Hepatocyte (in vitro differentiated cells): ENCODE results near the gene AURKA. TPM values are rescaled to one million over a fixed set of nuclear protein-coding genes. Genes with fewer than 3 reads are reported as not detected.

Experiments used
- DNase-seq: peaks from one replicate; pipeline ENCODE4 v3.0.0-alpha.2; 2016; ENCODE audit warnings: low spot score
- H2AFZ ChIP-seq: fragments of 200-600 bp; sonication (generic); 2 replicates; pipeline ENCODE4 v1.6.0; 2016; ENCODE audit warnings: antibody characterized with exemption, mild to moderate bottlenecking
- H3K27ac ChIP-seq: fragments of 200-600 bp; sonication (generic); 2 replicates; pipeline ENCODE4 v1.5.1; 2016; ENCODE audit warnings: mild to moderate bottlenecking
- H3K27me3 ChIP-seq: fragments of 200-600 bp; sonication (generic); 2 replicates; pipeline ENCODE4 v1.6.1; 2016
- H3K36me3 ChIP-seq: fragments of 200-600 bp; sonication (generic); replicated peaks from 2 replicates; pipeline ENCODE4 v1.5.1; 2016; ENCODE audit warnings: low read depth; ENCODE audit not compliant: insufficient read depth
- H3K4me1 ChIP-seq: fragments of 200-600 bp; sonication (generic); 2 replicates; pipeline ENCODE4 v1.5.1; 2016; ENCODE audit warnings: mild to moderate bottlenecking, moderate library complexity; ENCODE audit not compliant: insufficient read depth
- H3K4me2 ChIP-seq: fragments of 200-600 bp; sonication (generic); 2 replicates; pipeline ENCODE4 v1.6.0; 2016
- H3K4me3 ChIP-seq: fragments of 200-600 bp; sonication (generic); 2 replicates; pipeline ENCODE4 v1.5.1; 2016; ENCODE audit warnings: mild to moderate bottlenecking
- H3K79me2 ChIP-seq: fragments of 200-600 bp; sonication (generic); 2 replicates; pipeline ENCODE4 v1.6.0; 2017; ENCODE audit warnings: mild to moderate bottlenecking
- H3K9me2 ChIP-seq: fragments of 200-600 bp; sonication (generic); replicated peaks from 2 replicates; pipeline ENCODE4 v1.6.0; 2017; ENCODE audit warnings: mild to moderate bottlenecking; ENCODE audit not compliant: insufficient read depth
- H3K9me3 ChIP-seq: fragments of 200-600 bp; sonication (generic); 2 replicates; pipeline ENCODE4 v1.5.1; 2016; ENCODE audit warnings: low read depth, mild to moderate bottlenecking
- H4K20me1 ChIP-seq: fragments of 200-600 bp; sonication (generic); 2 replicates; pipeline ENCODE4 v1.6.0; 2016; ENCODE audit warnings: mild to moderate bottlenecking; ENCODE audit not compliant: insufficient read depth, poor library complexity, severe bottlenecking
- EZH2 ChIP-seq: fragments of 200-600 bp; sonication (generic); IDR thresholded peaks from 2 replicates; pipeline ENCODE4 v1.6.1; 2016; ENCODE audit warnings: antibody characterized with exemption, mild to moderate bottlenecking, borderline replicate concordance
- EZH2phosphoT487 ChIP-seq: fragments of 200-600 bp; sonication (generic); IDR thresholded peaks from one replicate; pipeline ENCODE4 v1.6.1; 2018; ENCODE audit warnings: antibody characterized with exemption, mild to moderate bottlenecking, low read depth, moderate library complexity; ENCODE audit not compliant: unreplicated experiment, severe bottlenecking
- WGBS: methylation state at CpG from one replicate; pipeline ENCODE4 v1.1.6; 2016; ENCODE audit warnings: low lambda C conversion rate; ENCODE audit errors: missing lambda C conversion rate; 5-methylcytosine and 5-hydroxymethylcytosine counted together
- polyA plus RNA-seq: library from polyadenylated mRNA; unstranded; fragments of >200 nt; fragmentation: Nextera tagmentation; extraction: Ambion mirVana; gene quantifications from 2 replicates; pipeline ENCODE4 v1.2.1, GENCODE V29; 2016
- total RNA-seq: library from RNA; depleted of rRNA; stranded (reverse); fragments of >200 nt; gene quantifications from 2 replicates; pipeline ENCODE4 v1.2.3, GENCODE V29; 2014
- TF ChIP-seq, protein P1 (sequence below): fragments of 200-600 bp; sonication (generic); IDR thresholded peaks from 2 replicates; pipeline ENCODE4 v1.5.1; 2016; ENCODE audit warnings: antibody characterized with exemption, mild to moderate bottlenecking; ENCODE audit not compliant: poor library complexity

Gene AURKA
- total and polyA plus RNA-seq, 2 experiments from 2014 or later, result 13.4 to 16.9 TPM

- H3K36me3 ChIP-seq, result no peaks in the 10 kb centered on the region
- H3K4me2 ChIP-seq, result no peak overlapping the region
- H3K4me1 ChIP-seq, result no peaks in the 10 kb centered on the region
- TF ChIP-seq, protein P1, sequence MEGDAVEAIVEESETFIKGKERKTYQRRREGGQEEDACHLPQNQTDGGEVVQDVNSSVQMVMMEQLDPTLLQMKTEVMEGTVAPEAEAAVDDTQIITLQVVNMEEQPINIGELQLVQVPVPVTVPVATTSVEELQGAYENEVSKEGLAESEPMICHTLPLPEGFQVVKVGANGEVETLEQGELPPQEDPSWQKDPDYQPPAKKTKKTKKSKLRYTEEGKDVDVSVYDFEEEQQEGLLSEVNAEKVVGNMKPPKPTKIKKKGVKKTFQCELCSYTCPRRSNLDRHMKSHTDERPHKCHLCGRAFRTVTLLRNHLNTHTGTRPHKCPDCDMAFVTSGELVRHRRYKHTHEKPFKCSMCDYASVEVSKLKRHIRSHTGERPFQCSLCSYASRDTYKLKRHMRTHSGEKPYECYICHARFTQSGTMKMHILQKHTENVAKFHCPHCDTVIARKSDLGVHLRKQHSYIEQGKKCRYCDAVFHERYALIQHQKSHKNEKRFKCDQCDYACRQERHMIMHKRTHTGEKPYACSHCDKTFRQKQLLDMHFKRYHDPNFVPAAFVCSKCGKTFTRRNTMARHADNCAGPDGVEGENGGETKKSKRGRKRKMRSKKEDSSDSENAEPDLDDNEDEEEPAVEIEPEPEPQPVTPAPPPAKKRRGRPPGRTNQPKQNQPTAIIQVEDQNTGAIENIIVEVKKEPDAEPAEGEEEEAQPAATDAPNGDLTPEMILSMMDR, result no peak
- no peak for TF ChIP-seq EZH2phosphoT487
- no peak for TF ChIP-seq EZH2
- no peak overlapping the region for H3K27ac ChIP-seq
- H4K20me1 ChIP-seq, result no peaks in the 10 kb centered on the region
- no peak overlapping the region for H3K4me3 ChIP-seq
- no peaks in the 10 kb centered on the region for H3K27me3 ChIP-seq
- WGBS, result 88% methylated on average over 11 of the region's 11 CpGs
- H3K9me2 ChIP-seq, result no peaks in the 10 kb centered on the region
- H3K79me2 ChIP-seq, result no peaks in the 10 kb centered on the region
- H2AFZ ChIP-seq, result no peak overlapping the region
- no peaks in the 10 kb centered on the region for H3K9me3 ChIP-seq
- DNase-seq, result no peak
These were observed 26.4 kb upstream of the AURKA start for GRCh38 chr20:56418385-56418861.

GRCh38 chr20:56417911-56418310 is 25.9 kb upstream of the AURKA start:
- H3K79me2 ChIP-seq, result no peaks in the 10 kb centered on the region
- H4K20me1 ChIP-seq, result no peaks in the 10 kb centered on the region
- 92% methylated on average over 4 of the region's 4 CpGs for WGBS
- no peaks in the 10 kb centered on the region for H3K36me3 ChIP-seq
- no peaks in the 10 kb centered on the region for H3K27me3 ChIP-seq
- no peaks in the 10 kb centered on the region for H3K9me2 ChIP-seq
- TF ChIP-seq EZH2 (no peak), EZH2phosphoT487 (no peak)
- TF ChIP-seq, protein P1, result no peak
- no peaks in the 10 kb centered on the region for H3K4me1 ChIP-seq
- H3K9me3 ChIP-seq, result no peaks in the 10 kb centered on the region
- H3K27ac ChIP-seq, result no peak overlapping the region
- H2AFZ ChIP-seq, result no peak overlapping the region
- H3K4me3 ChIP-seq, result no peak overlapping the region
- no peak for DNase-seq
- no peak overlapping the region for H3K4me2 ChIP-seq

DNA sequence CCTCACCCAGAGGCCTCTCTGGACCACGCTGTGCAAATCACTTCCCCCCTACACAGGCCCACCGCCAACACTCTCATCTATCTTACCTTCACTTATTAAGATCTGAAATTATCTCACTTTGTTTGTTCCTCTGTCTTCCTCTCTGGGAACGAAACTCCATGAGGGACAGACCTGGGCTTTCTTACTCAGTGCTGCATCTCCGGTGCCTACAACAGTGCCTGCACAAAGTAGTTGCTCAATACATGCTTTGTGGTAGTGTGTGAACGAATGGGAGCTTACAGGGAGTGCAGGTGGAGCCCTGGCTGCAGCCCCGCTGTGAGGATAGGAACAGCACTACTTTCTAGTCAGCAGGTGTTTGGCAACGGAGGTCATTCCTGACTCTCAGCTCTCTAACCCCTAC is 25.4 kb upstream of the AURKA start:
- Histone ChIP-seq H3K9me2 (no peaks in the 10 kb centered on the region), H3K27ac (no peak overlapping the region), H2AFZ (no peak overlapping the region), H3K79me2 (no peaks in the 10 kb centered on the region), H3K4me3 (no peak overlapping the region), H3K4me2 (no peak overlapping the region), H4K20me1 (no peaks in the 10 kb centered on the region), H3K36me3 (no peaks in the 10 kb centered on the region), H3K9me3 (no peaks in the 10 kb centered on the region), H3K4me1 (no peaks in the 10 kb centered on the region), H3K27me3 (no peaks in the 10 kb centered on the region)
- 94% methylated on average over 7 of the region's 7 CpGs for WGBS
- no peak for DNase-seq
- TF ChIP-seq EZH2phosphoT487, result no peak
- TF ChIP-seq EZH2, result no peak
- TF ChIP-seq, protein P1, result no peak
